ENCODE data around the gene TBC1D10B. TPM values are rescaled to one million over a fixed set of nuclear protein-coding genes. Genes with fewer than 3 reads are reported as not detected.

TBC1D10B gene
- total RNA-seq, 6 donors from 2014 or later, result 31.1 to 71.2 (median 40.3) TPM

- Histone ChIP-seq H3K4me1 (peaks cover 6 to 18% (median 9%) of the 10 kb centered on the region in 4 donors), H3K9me3 (no peaks in the 10 kb centered on the region), H3K36me3 (peaks cover 20 to 85% (median 55%) of the 10 kb centered on the region in 4 donors), H3K4me3 (no peak overlapping the region), H3K27me3 (no peaks in the 10 kb centered on the region), H3K27ac (no peak overlapping the region)
- ATAC-seq (ENCODE audit: low FRiP score in 2 of 2) (no peak), DNase-seq (no peak)
- 95 to 97% methylated on average over 7 of the region's 7 CpGs for WGBS, 2 donors
- no peak for TF ChIP-seq EP300 (IDR thresholded peaks at IDR 0.05)
- no peak for TF ChIP-seq POLR2A (IDR thresholded peaks at IDR 0.05)
- TF ChIP-seq POLR2AphosphoS5 (IDR thresholded peaks at IDR 0.05), result no peak
Measured at GRCh38 chr16:30361180-30361579, 9.1 kb downstream of the TBC1D10B start.

DNA sequence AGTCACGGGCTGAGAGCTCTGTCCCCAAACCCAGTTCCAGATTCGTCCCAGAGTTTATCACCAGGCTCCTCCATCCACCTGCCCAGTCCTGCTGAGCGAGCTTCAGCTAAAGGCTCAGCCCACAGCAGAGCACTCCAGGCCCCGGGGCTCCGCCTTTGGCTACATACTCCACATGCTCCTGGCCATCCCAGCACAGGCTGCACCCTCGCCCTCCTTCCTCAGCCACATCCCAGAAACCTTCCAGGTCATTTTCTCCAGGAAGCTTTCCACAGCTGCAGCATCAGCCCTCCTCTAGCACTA lies 10.5 kb downstream of the TBC1D10B start:
- DNase-seq (no peak), ATAC-seq (ENCODE audit: low FRiP score in 2 of 2) (no peak)
- H3K36me3 ChIP-seq, result peaks cover 17 to 72% (median 47%) of the 10 kb centered on the region in 4 donors

GRCh38 chr16:30358990-30359870 lies 11.1 kb downstream of the TBC1D10B start:
- H3K36me3 ChIP-seq, result peaks cover 12 to 67% (median 43%) of the 10 kb centered on the region in 4 donors
- ATAC-seq (ENCODE audit: low FRiP score in 2 of 2), result no peak

More for the DNA sequence above, 10.5 kb downstream of the TBC1D10B start:
- no peaks in the 10 kb centered on the region for H3K27me3 ChIP-seq
- no peak overlapping the region for H3K4me3 ChIP-seq
- H3K27ac ChIP-seq, result no peak overlapping the region
- 74 to 77% methylated on average over 5 to 6 of the region's 6 CpGs for WGBS, 2 donors
- H3K4me1 ChIP-seq, result peaks cover 13 to 23% (median 13%) of the 10 kb centered on the region in 4 donors
- TF ChIP-seq POLR2AphosphoS5 (IDR thresholded peaks at IDR 0.05) (no peak), EP300 (IDR thresholded peaks at IDR 0.05) (no peak), POLR2A (IDR thresholded peaks at IDR 0.05) (no peak)
- TF ChIP-seq, protein P1, sequence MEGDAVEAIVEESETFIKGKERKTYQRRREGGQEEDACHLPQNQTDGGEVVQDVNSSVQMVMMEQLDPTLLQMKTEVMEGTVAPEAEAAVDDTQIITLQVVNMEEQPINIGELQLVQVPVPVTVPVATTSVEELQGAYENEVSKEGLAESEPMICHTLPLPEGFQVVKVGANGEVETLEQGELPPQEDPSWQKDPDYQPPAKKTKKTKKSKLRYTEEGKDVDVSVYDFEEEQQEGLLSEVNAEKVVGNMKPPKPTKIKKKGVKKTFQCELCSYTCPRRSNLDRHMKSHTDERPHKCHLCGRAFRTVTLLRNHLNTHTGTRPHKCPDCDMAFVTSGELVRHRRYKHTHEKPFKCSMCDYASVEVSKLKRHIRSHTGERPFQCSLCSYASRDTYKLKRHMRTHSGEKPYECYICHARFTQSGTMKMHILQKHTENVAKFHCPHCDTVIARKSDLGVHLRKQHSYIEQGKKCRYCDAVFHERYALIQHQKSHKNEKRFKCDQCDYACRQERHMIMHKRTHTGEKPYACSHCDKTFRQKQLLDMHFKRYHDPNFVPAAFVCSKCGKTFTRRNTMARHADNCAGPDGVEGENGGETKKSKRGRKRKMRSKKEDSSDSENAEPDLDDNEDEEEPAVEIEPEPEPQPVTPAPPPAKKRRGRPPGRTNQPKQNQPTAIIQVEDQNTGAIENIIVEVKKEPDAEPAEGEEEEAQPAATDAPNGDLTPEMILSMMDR (IDR thresholded peaks at IDR 0.05), result no peak
- no peaks in the 10 kb centered on the region for H3K9me3 ChIP-seq

DNA sequence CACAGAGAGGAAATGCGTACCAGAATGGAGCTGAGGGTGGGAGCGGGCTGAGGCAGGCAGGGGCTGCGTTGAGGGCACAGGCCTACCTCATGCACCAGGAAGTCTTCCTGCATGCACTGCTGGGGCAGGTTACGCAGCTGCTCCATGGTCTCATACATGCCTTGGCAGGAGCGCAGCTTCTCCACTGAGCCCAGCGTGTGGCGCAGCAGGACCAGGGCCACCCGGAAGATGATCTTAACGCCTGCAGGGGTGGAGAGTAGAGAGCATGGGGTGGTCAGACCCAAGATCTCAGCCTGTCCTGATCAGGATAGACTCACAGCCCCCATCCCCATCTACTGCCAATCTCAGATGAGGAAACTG lies 11.7 kb downstream of the TBC1D10B start:
- peaks cover 12 to 63% (median 42%) of the 10 kb centered on the region in 4 donors for H3K36me3 ChIP-seq
- H3K9me3 ChIP-seq, result no peaks in the 10 kb centered on the region
- H3K4me1 ChIP-seq, result peaks cover 20 to 34% (median 23%) of the 10 kb centered on the region in 4 donors
- 94% methylated on average over 5 to 9 of the region's 9 CpGs for WGBS, 2 donors
- H3K27ac ChIP-seq, result no peak overlapping the region
- DNase-seq, result no peak
- no peak for TF ChIP-seq POLR2AphosphoS5 (IDR thresholded peaks at IDR 0.05)
- TF ChIP-seq, protein P1 (IDR thresholded peaks at IDR 0.05), result no peak
- no peak for TF ChIP-seq POLR2A (IDR thresholded peaks at IDR 0.05)
- no peak for TF ChIP-seq EP300 (IDR thresholded peaks at IDR 0.05)
- no peak for ATAC-seq (ENCODE audit: low FRiP score in 2 of 2)
- H3K27me3 ChIP-seq, result no peaks in the 10 kb centered on the region
- H3K4me3 ChIP-seq, result no peak overlapping the region

More at GRCh38 chr16:30358990-30359870, 11.1 kb downstream of the TBC1D10B start:
- Histone ChIP-seq H3K4me3 (no peak overlapping the region), H3K9me3 (no peaks in the 10 kb centered on the region), H3K27ac (no peak overlapping the region), H3K27me3 (no peaks in the 10 kb centered on the region), H3K4me1 (peaks cover 14 to 28% (median 16%) of the 10 kb centered on the region in 4 donors)
- TF ChIP-seq POLR2AphosphoS5 (IDR thresholded peaks at IDR 0.05), result no peak
- no peak for TF ChIP-seq POLR2A (IDR thresholded peaks at IDR 0.05)
- TF ChIP-seq, protein P1 (IDR thresholded peaks at IDR 0.05), result no peak
- no peak for TF ChIP-seq EP300 (IDR thresholded peaks at IDR 0.05)
- DNase-seq, result peak in 1 of 2 donors; percentile 80
- 92 to 98% methylated on average over 16 to 24 of the region's 28 CpGs for WGBS, 2 donors

- 84 to 90% methylated on average over 18 to 30 of the region's 37 CpGs for WGBS, 2 donors
- peaks cover 13 to 63% (median 46%) of the 10 kb centered on the region in 4 donors for H3K36me3 ChIP-seq
Measured at GRCh38 chr16:30357715-30358576, 12.3 kb downstream of the TBC1D10B start.

More at GRCh38 chr16:30357715-30358576, 12.3 kb downstream of the TBC1D10B start:
- peaks cover 26 to 41% (median 28%) of the 10 kb centered on the region in 4 donors for H3K4me1 ChIP-seq
- H3K27me3 ChIP-seq, result no peaks in the 10 kb centered on the region
- ATAC-seq (ENCODE audit: low FRiP score in 2 of 2) (no peak), DNase-seq (peak in 1 of 2 donors; percentile 78)
- H3K9me3 ChIP-seq, result no peaks in the 10 kb centered on the region
- H3K27ac ChIP-seq, result no peak overlapping the region
- no peak for TF ChIP-seq EP300 (IDR thresholded peaks at IDR 0.05)
- no peak for TF ChIP-seq POLR2A (IDR thresholded peaks at IDR 0.05)
- TF ChIP-seq POLR2AphosphoS5 (IDR thresholded peaks at IDR 0.05), result no peak
- TF ChIP-seq, protein P1 (IDR thresholded peaks at IDR 0.05), result no peak
- H3K4me3 ChIP-seq, result no peak overlapping the region
